Activated T-helper 2 cell treated with anti-CD3 and anti-CD28 coated beads, Interferon-gamma antibody, Interleukin-2, Interleukin-4, amounts not matched to agents 10 μg/mL and 5 μg/mL and 100 μg/mL, durations not matched to agents 14 hours and 24 hours and 36 hours (primary cell): ENCODE data around the gene TDRKH. TPM values are rescaled to one million over a fixed set of nuclear protein-coding genes. Genes with fewer than 3 reads are reported as not detected.
A peak's percentile ranks its signal among the peaks of the same experiment; 100 is the strongest.

Experiments used
- DNase-seq: peaks from one replicate; pipeline ENCODE4 v3.0.0; 2021; ENCODE audit warnings: low spot score
- H3K27ac Mint-ChIP-seq: one replicate; pipeline ENCODE4 v1.8.0; 2021; ENCODE audit warnings: mixed read lengths
- H3K27me3 Mint-ChIP-seq: one replicate; pipeline ENCODE4 v1.8.0; 2021; ENCODE audit warnings: low read depth, mixed read lengths
- H3K36me3 Mint-ChIP-seq: one replicate; pipeline ENCODE4 v1.8.0; 2021; ENCODE audit warnings: low read depth, mixed read lengths
- H3K4me1 Mint-ChIP-seq: one replicate; pipeline ENCODE4 v1.8.0; 2021; ENCODE audit warnings: low read depth, mixed read lengths
- H3K4me3 Mint-ChIP-seq: one replicate; pipeline ENCODE4 v1.8.0; 2021; ENCODE audit warnings: low read depth, mild to moderate bottlenecking, moderate library complexity, mixed read lengths
- H3K9me3 Mint-ChIP-seq: one replicate; pipeline ENCODE4 v1.8.0; 2021; ENCODE audit warnings: mixed read lengths
- intact Hi-C: fragments of 100-400 bp; cut with micrococcal nuclease; formaldehyde crosslinking; loops from one replicate; pipeline ENCODE4 v1.15.1; 2023
- total RNA-seq: library from RNA; stranded (reverse); gene quantifications from 2 replicates; pipeline ENCODE4 v1.2.3, GENCODE V29; 2022

The TDRKH gene
- total RNA-seq, 1 donor from 2014 or later: 18.2 TPM

DNA sequence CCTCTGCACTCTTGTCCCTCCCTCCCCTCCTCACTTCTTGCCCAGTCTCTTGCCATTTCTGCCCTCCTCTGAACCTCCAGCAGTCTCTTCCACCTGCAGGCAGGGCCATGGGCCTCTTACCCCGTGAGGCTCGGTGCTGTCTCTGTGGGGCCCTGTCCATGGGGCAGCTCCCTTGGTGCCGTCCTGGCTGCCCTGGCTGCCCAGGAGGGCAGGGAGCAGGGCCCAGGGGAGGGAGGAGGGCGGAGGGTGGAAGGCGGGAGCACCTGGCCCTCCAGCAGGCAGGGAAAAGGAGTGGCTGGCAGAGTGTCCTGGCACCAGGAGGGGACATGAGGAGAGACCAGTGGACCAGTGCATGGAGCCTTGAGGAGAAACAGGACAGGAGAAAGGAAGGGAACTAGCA is 41.3 kb upstream of the TDRKH start, which contains the start of gene RORC:
Gene RORC, minus strand, starts transcription at position 198 of the 400 bp plus-strand sequence. Its CDS starts 38 bp downstream, at position 160.
- Mint-ChIP-seq H3K4me1 (peaks cover 62% of the 10 kb centered on the region), H3K27me3 (no peaks in the 10 kb centered on the region), H3K27ac (peak within 1 kb of the TSS; percentile 78), H3K9me3 (no peaks in the 10 kb centered on the region), H3K4me3 (no peak within 1 kb of the TSS), H3K36me3 (no peaks in the 10 kb centered on the region)
- no peak for DNase-seq
- intact Hi-C loops: loop anchor here (10.0 kb wide), 1 partner anchor 377 kb away; the partner anchor contains the start of gene POGZ

DNA sequence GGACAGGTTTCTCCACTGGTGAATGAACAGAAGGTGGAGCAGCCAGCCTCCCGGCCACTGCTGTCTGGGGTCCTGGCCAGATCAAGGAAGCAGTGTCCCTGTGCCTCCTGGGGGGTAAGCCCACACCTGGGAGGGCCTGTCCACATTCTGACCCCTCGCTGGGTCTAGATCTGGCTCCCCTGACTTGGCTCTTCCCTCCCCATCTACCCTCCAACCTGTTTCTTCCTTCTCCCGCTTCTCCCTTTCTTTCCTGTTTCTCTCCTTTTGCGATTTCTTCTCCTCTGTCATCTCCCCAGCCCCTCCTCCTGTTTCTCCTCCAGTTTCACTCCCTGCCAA is 40.9 kb upstream of the TDRKH start:
- H3K27ac Mint-ChIP-seq: peak overlapping the region; percentile 71
- no peaks in the 10 kb centered on the region for H3K9me3 Mint-ChIP-seq
- no peaks in the 10 kb centered on the region for H3K36me3 Mint-ChIP-seq
- intact Hi-C loops: loop anchor here (10.0 kb wide), 1 partner anchor 376 kb away; the partner anchor contains the start of gene POGZ
- DNase-seq: no peak
- H3K4me1 Mint-ChIP-seq: peaks cover 61% of the 10 kb centered on the region
- no peaks in the 10 kb centered on the region for H3K27me3 Mint-ChIP-seq
- H3K4me3 Mint-ChIP-seq: no peak overlapping the region

DNA sequence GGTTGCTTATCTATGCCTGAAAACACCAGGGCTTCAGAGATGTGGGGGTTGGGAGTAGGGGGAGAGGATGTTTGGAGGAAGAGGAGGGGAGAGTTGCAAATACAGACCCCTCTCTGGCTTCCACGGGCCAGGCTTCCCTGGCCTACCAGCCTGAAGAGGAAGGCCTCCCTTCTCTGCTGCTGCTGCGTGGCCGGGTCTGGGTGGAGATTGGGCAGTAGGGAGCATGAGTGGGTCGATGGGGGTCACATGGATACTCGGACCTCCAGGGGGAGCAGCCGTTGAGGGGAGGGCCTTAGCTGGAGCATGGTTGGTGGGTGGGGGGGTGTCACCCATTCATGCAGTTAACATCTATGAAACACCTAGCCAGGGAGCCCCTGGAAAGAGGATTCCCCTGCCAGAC is 39.8 kb upstream of the TDRKH start:
- peaks cover 59% of the 10 kb centered on the region for H3K4me1 Mint-ChIP-seq
- no peaks in the 10 kb centered on the region for H3K36me3 Mint-ChIP-seq
- H3K9me3 Mint-ChIP-seq: no peaks in the 10 kb centered on the region
- H3K27me3 Mint-ChIP-seq: no peaks in the 10 kb centered on the region
- intact Hi-C loops: loop anchor here (10.0 kb wide), 1 partner anchor 375 kb away; the partner anchor contains the start of gene POGZ
- peak overlapping the region; percentile 78 for H3K27ac Mint-ChIP-seq
- H3K4me3 Mint-ChIP-seq: no peak overlapping the region
- no peak for DNase-seq

DNA sequence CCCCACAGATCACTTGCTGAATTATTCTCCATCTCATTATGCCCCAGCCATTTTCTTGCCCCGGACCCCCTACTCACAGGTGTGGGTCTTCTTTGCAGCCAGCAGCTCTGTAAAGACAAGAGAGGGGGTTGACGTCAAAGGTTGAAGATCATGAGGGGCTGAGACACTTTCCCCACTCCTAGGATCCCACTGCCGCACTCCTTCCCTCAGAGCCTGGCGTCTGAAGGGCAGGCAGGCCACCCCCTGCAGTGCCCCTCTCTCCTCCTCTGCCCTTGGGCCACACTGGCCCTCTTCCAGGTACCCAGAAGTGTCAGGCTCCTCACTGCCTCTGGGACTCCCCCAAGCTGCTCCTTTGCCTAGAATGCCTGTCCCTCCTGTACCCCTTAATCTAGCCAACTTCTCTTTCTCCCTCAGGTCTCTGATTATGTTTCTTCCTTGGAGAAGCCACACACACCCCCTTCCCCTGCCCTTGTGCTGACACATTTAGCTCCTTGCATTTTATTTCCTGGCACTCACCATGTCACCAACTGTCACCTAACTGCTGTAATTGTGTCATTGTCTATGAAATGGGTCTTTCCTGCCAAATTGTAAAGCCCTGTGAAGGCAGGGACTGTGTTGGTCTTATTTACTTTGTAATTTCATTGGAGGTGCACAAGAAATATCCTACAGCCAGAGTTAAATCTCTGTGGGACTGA is 39.2 kb upstream of the TDRKH start:
- DNase-seq: no peak
- peak overlapping the region; percentile 43 for H3K4me3 Mint-ChIP-seq
- no peaks in the 10 kb centered on the region for H3K9me3 Mint-ChIP-seq
- H3K36me3 Mint-ChIP-seq: no peaks in the 10 kb centered on the region
- H3K27me3 Mint-ChIP-seq: no peaks in the 10 kb centered on the region
- H3K27ac Mint-ChIP-seq: peak overlapping the region; percentile 78
- intact Hi-C loops: loop anchor here (10.0 kb wide), 1 partner anchor 375 kb away; the partner anchor contains the start of gene POGZ
- H3K4me1 Mint-ChIP-seq: peaks cover 56% of the 10 kb centered on the region

DNA sequence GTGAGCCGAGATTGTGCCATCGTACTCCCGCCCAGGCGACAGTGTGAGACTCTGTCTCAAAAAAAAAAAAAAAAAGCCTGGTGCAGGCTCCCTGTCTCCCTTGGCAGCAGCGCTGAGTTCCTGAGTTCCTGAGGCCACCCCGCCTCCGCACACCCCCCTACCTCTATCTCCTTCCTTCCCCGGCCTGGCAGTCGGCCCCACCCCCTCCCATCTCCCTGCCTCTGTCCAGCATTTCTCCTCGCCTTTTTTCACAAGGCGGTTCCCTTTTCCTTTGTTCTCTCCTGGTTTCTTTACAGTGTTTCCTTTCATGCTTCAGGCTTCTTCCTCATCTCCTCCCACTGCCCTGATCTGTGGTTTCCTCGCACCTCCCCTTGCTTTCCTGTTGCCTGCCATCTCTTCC is 38.6 kb upstream of the TDRKH start:
- H3K9me3 Mint-ChIP-seq: no peaks in the 10 kb centered on the region
- intact Hi-C loops: no loop called here
- H3K4me3 Mint-ChIP-seq: peak overlapping the region; percentile 23
- no peaks in the 10 kb centered on the region for H3K27me3 Mint-ChIP-seq
- no peak for DNase-seq
- peak overlapping the region; percentile 78 for H3K27ac Mint-ChIP-seq
- peaks cover 51% of the 10 kb centered on the region for H3K4me1 Mint-ChIP-seq
- no peaks in the 10 kb centered on the region for H3K36me3 Mint-ChIP-seq

DNA sequence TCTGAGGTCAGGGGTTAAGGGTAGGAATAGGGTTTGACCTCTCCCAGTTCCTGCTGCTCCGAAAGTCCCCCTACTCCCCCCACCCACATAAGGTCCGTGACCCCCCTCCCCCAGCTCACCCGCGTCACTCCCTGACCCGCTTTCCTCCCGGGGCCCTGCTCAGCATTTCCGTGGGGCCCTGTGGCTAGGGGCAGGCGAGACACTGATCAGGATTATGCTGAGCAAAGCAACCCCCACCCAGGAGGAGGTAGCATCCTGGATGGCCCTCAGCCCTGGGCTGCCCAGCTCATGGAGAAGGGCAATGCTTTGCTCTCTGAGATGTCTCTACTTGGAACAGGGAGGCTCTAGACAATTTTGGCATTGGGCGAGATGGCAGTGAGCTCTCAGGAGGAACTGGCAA is 37.6 kb upstream of the TDRKH start:
- Mint-ChIP-seq H3K4me1 (peaks cover 48% of the 10 kb centered on the region), H3K27ac (peak overlapping the region; percentile 50), H3K9me3 (no peaks in the 10 kb centered on the region), H3K4me3 (no peak overlapping the region), H3K27me3 (no peaks in the 10 kb centered on the region), H3K36me3 (no peaks in the 10 kb centered on the region)
- intact Hi-C loops: no loop called here
- no peak for DNase-seq

DNA sequence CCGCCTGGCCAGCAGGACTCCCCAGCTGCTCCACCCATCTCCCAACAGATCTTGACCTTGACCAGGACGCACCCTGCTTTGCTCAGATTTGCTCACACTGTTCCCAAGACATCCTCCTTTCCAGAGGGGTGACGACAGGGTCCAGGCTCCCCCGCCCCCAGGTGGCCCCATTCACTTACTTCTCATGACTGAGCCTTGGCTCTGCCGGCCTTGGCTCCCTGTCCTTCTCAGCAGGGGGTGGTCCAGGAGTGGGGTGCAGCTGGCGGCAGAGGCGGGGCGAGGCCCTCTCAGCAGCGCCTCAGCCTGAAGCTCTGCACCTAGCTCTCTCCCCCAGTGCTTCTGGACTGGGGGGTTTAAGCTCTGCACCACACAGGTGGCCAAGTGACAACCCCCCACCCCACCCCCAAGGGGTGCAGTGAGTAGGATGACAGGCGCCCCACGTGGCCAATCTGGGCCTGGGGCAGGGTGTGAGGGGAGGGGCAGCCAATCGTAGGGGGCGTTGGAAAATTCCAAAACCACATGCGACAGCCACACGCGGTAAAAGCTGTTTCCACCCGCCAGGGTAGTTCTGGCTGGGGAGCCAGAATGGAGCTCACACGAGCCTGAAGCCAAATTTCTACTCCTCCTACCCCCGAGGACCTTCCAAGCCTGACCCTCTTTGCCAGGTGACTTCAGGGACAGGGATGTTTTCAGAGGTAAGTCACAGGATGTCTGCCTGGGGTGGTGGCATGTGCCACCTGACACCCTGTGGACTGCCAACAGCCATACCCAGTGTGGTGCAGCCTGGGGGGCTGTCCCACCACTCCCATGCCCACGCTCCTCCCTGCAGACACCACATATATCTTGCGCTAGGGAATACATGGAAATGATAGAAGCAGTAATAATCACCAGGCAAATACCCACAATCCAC is 35.7 kb upstream of the TDRKH start:
- H3K36me3 Mint-ChIP-seq: no peaks in the 10 kb centered on the region
- intact Hi-C loops: no loop called here
- H3K27me3 Mint-ChIP-seq: no peaks in the 10 kb centered on the region
- peak overlapping the region; percentile 31 for H3K4me3 Mint-ChIP-seq
- no peak for DNase-seq
- peaks cover 58% of the 10 kb centered on the region for H3K4me1 Mint-ChIP-seq
- no peaks in the 10 kb centered on the region for H3K9me3 Mint-ChIP-seq
- peak overlapping the region; percentile 39 for H3K27ac Mint-ChIP-seq

DNA sequence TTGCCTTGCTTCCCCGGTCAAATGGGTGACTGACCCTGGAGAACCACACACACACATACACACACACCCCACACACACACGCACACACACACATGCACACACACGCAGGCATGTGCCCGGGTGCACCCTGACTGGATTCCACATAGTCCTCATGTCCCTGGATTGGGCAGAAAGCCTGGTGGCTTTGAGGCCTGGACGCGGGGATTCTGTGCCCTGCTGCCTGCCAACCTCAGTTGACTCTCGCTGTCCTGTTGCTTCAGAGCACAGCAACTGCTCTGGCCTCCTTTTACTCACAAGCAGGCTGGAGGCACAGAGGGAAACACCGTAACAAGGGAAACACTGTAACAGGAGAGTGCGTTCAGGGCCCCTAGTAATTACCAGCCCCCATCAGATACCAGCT is 34.9 kb upstream of the TDRKH start:
- intact Hi-C loops: no loop called here
- Mint-ChIP-seq H3K4me1 (peaks cover 59% of the 10 kb centered on the region), H3K4me3 (peak overlapping the region; percentile 4), H3K27me3 (no peaks in the 10 kb centered on the region), H3K9me3 (no peaks in the 10 kb centered on the region), H3K36me3 (no peaks in the 10 kb centered on the region), H3K27ac (peak overlapping the region; percentile 24)
- no peak for DNase-seq

DNA sequence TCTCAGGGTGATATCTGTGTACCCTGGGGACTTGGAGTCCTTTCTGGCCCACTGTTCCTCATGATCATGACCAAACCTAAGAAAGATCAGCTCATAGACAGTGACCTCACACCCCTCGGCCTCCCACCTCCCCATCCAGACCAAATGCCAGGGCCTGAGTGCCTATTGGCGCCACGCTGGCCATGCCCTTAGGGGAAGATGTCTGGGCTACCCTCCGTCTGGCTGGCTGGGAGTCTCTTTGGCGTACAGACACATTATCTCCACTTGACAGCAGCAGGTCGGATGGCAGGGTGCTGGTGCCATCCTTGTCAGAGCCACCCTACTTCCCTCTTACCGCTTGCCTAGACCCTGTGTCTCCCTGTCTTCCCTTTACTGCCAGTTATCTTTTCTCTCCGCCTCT is 32.9 kb upstream of the TDRKH start:
- H3K36me3 Mint-ChIP-seq: no peaks in the 10 kb centered on the region
- no peaks in the 10 kb centered on the region for H3K27me3 Mint-ChIP-seq
- H3K27ac Mint-ChIP-seq: no peak overlapping the region
- H3K4me3 Mint-ChIP-seq: no peak overlapping the region
- peaks cover 44% of the 10 kb centered on the region for H3K4me1 Mint-ChIP-seq
- H3K9me3 Mint-ChIP-seq: no peaks in the 10 kb centered on the region
- no peak for DNase-seq
- intact Hi-C loops: no loop called here

DNA sequence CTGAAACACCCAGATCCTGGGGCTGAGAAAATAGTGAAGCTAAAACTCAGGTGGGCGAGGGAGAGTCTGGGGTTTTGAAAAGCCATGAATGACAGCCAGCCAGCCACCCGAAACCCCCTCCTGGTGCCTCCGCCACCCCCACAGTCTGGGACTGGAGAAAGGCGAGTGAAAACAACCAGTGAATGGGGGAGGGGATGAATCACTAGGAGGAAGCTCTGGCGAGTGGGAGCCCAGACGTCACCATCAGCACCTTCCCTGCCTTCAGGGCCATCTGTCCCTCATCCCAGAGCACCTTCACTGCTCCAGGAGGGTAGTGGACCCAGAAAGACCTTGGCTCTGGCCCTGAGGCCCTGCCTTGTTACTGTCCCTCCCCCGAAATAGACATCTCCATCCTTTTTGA is 32.1 kb upstream of the TDRKH start:
- DNase-seq: no peak
- peaks cover 37% of the 10 kb centered on the region for H3K4me1 Mint-ChIP-seq

DNA sequence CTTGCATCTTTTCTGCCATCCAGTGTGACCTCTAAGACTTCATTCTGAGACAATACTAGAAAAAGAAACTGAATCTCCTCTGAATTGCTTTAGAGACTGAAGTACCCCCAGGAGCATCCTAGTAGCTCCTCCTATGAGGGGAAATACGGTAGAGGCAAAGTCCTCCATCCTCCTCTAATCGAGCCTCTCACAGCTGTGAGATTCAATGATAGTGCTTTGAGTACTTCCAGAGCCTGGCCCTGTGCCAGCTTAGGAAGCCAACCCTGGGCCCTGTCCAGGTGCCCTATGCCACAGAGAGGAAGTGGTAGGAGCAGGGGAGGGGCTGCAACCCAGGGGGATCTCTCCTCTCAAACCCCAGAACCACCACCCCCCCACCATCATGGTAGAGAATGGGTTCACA is 30.6 kb upstream of the TDRKH start:
- Mint-ChIP-seq H3K4me3 (no peak overlapping the region), H3K27ac (peak overlapping the region; percentile 8), H3K4me1 (peaks cover 42% of the 10 kb centered on the region), H3K27me3 (no peaks in the 10 kb centered on the region), H3K9me3 (no peaks in the 10 kb centered on the region), H3K36me3 (no peaks in the 10 kb centered on the region)
- no peak for DNase-seq
- intact Hi-C loops: loop anchor here (2.0 kb wide), 1 partner anchor 16 kb away; no protein-coding TSS in a partner anchor

More for the DNA sequence above, 32.1 kb upstream of the TDRKH start:
- Mint-ChIP-seq H3K36me3 (no peaks in the 10 kb centered on the region), H3K27me3 (no peaks in the 10 kb centered on the region), H3K4me3 (no peak overlapping the region), H3K27ac (peak overlapping the region; percentile 53), H3K9me3 (no peaks in the 10 kb centered on the region)
- intact Hi-C loops: no loop called here

DNA sequence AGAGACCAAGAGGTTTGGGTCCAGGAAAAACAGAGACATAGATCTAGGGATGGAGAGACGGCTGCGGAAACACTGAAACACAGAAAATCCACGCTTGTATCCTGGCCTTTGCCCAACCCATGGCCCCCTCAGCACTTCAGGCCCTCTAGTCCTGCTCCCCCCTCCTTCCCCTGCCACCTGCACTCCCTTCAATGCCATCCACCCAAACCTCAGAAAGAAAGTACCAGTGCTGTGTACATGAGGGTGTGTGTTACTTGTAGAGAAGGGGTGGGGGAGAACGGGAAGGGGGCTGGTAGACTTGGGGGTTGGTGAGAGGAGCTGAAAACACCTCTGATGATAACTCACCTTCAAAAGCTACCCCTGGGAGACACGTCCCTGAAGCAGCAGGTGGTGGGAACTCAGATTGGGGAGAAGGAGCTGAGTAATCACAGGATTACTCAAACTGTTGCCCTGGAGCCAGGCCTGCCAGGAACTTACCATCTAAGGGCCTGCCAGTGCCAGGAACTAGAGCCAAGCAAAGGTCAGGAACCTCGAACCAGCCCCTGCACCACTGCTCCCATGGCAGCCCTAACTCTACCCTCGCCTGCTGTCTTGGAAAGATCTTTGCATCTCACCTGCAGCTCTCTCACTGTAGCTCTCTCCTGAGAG is 29.8 kb upstream of the TDRKH start:
- Mint-ChIP-seq H3K4me3 (no peak overlapping the region), H3K27me3 (no peaks in the 10 kb centered on the region), H3K4me1 (peaks cover 46% of the 10 kb centered on the region), H3K9me3 (no peaks in the 10 kb centered on the region), H3K36me3 (no peaks in the 10 kb centered on the region), H3K27ac (peak overlapping the region; percentile 35)
- no peak for DNase-seq
- intact Hi-C loops: loop anchor here (2.0 kb wide), 1 partner anchor 17 kb away; no protein-coding TSS in a partner anchor
